Suprapubic skin (tissue), 4 donors: ENCODE measurements around the gene CPT1A.

Experiments used
- POLR2A ChIP-seq, 2 donors: fragments of 450-650 bp; IDR thresholded peaks; one replicate each; pipeline ENCODE4 v1.6.1; 2017; ENCODE audit warnings: antibody characterized with exemption in 2 of 2, mild to moderate bottlenecking in 2 of 2, moderate library complexity in 2 of 2
- POLR2AphosphoS5 ChIP-seq, 3 donors: sonication (generic); formaldehyde crosslinking; IDR thresholded peaks; one replicate each; pipeline ENCODE4 v1.6.1; 2017; ENCODE audit warnings: antibody characterized with exemption in 3 of 3
- TF ChIP-seq, protein P1 (sequence below), 2 donors: fragments of 200-600 bp in 1 of 2; fragments of 450-650 bp in 1 of 2; sonication (generic) in 1 of 2; IDR thresholded peaks; one replicate each; pipeline ENCODE4 v1.5.1; 2016 to 2019; ENCODE audit warnings: antibody characterized with exemption in 2 of 2, mild to moderate bottlenecking in 1 of 2, moderate library complexity in 1 of 2

DNA sequence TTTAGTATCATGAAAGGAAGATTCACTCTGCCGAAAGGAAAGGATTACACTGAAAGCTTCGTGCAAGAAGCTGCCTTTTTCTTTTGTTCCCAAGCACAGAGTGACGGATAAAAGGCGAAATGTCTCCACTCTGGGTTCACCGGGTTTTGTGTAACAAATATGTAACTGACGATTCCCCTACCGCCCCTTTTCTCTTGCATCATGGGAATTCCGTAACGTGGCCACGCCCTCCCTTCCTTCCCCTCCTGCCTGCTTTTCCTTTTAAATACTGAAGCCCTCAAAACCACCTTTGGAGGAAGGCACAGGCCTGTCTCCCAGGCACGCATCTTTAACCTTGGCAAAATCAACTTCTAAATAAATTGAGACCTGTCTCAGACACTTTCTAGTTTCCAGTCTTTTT is 74.0 kb downstream of the CPT1A start:
- TF ChIP-seq, protein P1, sequence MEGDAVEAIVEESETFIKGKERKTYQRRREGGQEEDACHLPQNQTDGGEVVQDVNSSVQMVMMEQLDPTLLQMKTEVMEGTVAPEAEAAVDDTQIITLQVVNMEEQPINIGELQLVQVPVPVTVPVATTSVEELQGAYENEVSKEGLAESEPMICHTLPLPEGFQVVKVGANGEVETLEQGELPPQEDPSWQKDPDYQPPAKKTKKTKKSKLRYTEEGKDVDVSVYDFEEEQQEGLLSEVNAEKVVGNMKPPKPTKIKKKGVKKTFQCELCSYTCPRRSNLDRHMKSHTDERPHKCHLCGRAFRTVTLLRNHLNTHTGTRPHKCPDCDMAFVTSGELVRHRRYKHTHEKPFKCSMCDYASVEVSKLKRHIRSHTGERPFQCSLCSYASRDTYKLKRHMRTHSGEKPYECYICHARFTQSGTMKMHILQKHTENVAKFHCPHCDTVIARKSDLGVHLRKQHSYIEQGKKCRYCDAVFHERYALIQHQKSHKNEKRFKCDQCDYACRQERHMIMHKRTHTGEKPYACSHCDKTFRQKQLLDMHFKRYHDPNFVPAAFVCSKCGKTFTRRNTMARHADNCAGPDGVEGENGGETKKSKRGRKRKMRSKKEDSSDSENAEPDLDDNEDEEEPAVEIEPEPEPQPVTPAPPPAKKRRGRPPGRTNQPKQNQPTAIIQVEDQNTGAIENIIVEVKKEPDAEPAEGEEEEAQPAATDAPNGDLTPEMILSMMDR (IDR thresholded peaks at IDR 0.05): no peak
- TF ChIP-seq POLR2AphosphoS5 (IDR thresholded peaks at IDR 0.05) (no peak), POLR2A (IDR thresholded peaks at IDR 0.05) (no peak)
